Panc1 (cell line): Measurements from ENCODE around the gene VIM.
A peak's percentile ranks its signal among the peaks of the same experiment; 100 is the strongest.

Source experiments
- POLR2AphosphoS5 ChIP-seq: IDR thresholded peaks from 2 replicates; pipeline ENCODE4 v1.6.1; 2012; ENCODE audit warnings: mild to moderate bottlenecking, low read depth, low read length, moderate library complexity
- SIN3A ChIP-seq: IDR thresholded peaks from 2 replicates; pipeline ENCODE4 v1.6.1; 2012; ENCODE audit warnings: low read depth, mild to moderate bottlenecking, low read length, moderate library complexity, borderline replicate concordance; ENCODE audit not compliant: insufficient read depth
- TCF7L2 ChIP-seq: IDR thresholded peaks from 2 replicates; pipeline ENCODE4 v1.6.1; 2011; ENCODE audit warnings: mild to moderate bottlenecking, low read depth, low read length, inconsistent platforms
- TF ChIP-seq, protein P1 (sequence below): fragments of 450-650 bp; IDR thresholded peaks from 2 replicates; pipeline ENCODE4 v1.5.1; 2017; ENCODE audit warnings: mild to moderate bottlenecking
- TF ChIP-seq, protein P2 (sequence below), 2 experiments: IDR thresholded peaks; 2 replicates each; pipeline ENCODE4 v1.6.1; 2011 to 2012; ENCODE audit warnings: low read depth in 2 of 2, control low read depth in 1 of 2, low read length in 1 of 2, mild to moderate bottlenecking in 1 of 2, moderate library complexity in 1 of 2; ENCODE audit not compliant: insufficient read depth in 1 of 2

DNA sequence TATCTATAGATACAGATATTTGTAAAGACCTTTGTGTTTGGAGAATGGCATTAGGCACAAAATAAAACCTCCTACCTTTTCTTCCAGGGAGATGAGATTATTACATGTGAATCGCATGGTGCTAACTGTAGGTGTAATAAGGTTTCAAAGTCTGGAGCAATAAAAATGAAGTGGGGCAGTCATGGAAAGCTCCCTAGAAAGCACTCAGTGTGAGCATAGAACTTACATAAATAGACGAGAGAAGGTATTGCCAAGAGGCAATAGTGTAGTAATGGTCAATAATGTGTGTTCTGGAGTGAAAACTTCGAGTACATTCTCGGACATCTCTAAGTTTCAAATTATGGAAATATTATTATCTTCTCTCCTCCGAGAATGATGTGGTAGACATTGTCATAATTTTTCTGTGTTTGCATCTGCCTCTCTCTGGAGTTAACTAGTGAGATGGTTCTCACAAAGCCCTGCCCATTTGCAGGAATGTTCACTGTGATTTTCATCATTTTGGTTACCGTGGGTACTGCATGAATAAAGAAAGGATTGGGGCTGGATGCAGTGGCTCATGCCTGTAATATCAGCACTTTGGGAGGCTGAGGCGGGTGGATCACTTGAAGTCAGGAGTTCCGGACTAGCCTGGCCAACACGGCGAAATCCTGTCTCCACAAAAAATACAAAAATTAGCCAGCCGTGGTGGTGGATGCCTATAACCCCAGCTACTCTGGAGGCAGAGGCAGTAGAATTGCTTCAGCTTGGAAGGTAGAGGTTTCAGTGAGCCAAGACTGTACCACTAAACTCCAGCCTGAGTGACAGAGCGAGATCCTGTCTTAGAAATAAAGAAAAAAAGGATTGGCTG is 10.6 kb downstream of the VIM start:
- TF ChIP-seq, protein P1, sequence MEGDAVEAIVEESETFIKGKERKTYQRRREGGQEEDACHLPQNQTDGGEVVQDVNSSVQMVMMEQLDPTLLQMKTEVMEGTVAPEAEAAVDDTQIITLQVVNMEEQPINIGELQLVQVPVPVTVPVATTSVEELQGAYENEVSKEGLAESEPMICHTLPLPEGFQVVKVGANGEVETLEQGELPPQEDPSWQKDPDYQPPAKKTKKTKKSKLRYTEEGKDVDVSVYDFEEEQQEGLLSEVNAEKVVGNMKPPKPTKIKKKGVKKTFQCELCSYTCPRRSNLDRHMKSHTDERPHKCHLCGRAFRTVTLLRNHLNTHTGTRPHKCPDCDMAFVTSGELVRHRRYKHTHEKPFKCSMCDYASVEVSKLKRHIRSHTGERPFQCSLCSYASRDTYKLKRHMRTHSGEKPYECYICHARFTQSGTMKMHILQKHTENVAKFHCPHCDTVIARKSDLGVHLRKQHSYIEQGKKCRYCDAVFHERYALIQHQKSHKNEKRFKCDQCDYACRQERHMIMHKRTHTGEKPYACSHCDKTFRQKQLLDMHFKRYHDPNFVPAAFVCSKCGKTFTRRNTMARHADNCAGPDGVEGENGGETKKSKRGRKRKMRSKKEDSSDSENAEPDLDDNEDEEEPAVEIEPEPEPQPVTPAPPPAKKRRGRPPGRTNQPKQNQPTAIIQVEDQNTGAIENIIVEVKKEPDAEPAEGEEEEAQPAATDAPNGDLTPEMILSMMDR: no peak
- TF ChIP-seq POLR2AphosphoS5: peak; percentile 93
- TF ChIP-seq, protein P2, sequence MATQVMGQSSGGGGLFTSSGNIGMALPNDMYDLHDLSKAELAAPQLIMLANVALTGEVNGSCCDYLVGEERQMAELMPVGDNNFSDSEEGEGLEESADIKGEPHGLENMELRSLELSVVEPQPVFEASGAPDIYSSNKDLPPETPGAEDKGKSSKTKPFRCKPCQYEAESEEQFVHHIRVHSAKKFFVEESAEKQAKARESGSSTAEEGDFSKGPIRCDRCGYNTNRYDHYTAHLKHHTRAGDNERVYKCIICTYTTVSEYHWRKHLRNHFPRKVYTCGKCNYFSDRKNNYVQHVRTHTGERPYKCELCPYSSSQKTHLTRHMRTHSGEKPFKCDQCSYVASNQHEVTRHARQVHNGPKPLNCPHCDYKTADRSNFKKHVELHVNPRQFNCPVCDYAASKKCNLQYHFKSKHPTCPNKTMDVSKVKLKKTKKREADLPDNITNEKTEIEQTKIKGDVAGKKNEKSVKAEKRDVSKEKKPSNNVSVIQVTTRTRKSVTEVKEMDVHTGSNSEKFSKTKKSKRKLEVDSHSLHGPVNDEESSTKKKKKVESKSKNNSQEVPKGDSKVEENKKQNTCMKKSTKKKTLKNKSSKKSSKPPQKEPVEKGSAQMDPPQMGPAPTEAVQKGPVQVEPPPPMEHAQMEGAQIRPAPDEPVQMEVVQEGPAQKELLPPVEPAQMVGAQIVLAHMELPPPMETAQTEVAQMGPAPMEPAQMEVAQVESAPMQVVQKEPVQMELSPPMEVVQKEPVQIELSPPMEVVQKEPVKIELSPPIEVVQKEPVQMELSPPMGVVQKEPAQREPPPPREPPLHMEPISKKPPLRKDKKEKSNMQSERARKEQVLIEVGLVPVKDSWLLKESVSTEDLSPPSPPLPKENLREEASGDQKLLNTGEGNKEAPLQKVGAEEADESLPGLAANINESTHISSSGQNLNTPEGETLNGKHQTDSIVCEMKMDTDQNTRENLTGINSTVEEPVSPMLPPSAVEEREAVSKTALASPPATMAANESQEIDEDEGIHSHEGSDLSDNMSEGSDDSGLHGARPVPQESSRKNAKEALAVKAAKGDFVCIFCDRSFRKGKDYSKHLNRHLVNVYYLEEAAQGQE (IDR thresholded peaks at IDR 0.05; ENCODE audit: insufficient read depth in 1 of 2, low read depth in 2 of 2, low read length in 1 of 2): no peak
- TF ChIP-seq TCF7L2: no peak
- no peak for TF ChIP-seq SIN3A
